Measurements from ENCODE around the gene LANCL1.

GRCh38 chr2:210478661-210479060, 2.1 kb upstream of the LANCL1 start:
- TF ChIP-seq POLR2A (IDR thresholded peaks at IDR 0.05) (no peak), CTCF (IDR thresholded peaks at IDR 0.05) (no peak)
